ENCODE data around the gene PSMG1. TPM values are rescaled to one million over a fixed set of nuclear protein-coding genes. Genes with fewer than 3 reads are reported as not detected.
"Not testable (repeated sequence)": the region's sequence is repeated elsewhere in the genome, so short reads cannot be mapped to it uniquely, and the experiment has no call there.

PSMG1 gene
- total RNA-seq, 4 donors from 2014 or later = 16.9 to 36.8 (median 25.5) TPM

DNA sequence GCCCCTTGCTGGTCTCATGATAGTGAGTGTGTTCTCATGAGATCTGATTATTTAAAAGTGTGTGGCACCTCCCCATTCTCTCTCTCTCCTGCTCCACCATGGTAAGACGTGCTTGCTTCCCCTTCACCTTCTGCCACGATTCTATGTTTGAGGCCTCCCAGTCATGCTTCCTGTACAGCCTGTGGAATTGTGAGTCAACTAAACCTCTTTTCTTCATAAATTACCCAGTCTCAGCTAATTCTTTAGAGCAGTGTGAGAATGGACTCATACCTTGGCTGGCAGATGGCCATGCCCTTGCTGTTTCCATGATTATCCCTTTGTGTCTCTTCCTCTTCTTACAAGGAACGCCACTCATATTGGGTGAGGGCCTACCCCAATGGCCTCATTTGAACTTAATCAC is 40.3 kb downstream of the PSMG1 start:
- intact Hi-C loops (cut with DNase I; ENCODE audit: low total_unique reads) = loop anchor here (10.0 kb wide), 1 partner anchor 638 kb away; no protein-coding TSS in a partner anchor

DNA sequence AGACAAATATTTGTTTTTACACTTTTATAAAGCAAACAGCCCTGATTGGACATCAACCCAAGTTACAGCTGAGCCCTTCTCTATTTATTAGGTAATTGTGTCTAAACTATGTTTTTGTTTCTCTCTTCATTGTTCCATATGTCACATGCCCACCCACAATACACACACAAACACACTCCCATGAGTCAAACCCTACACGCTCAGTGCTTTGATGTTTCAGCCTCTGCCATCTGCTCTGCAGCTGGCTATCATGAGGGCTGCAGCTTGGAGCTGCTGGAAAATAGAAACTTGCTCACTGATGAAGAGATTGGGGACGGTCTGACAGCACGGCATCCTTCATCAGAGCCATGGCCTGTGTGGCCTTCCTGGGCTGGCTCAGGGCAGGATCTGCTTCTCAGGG is 41.7 kb downstream of the PSMG1 start:
- DNase-seq (ENCODE audit: low spot score in 2 of 2) = no peak
- no peak overlapping the region for H3K4me3 ChIP-seq (ENCODE audit: low read depth, poor library complexity, severe bottlenecking)
- intact Hi-C loops (cut with DNase I; ENCODE audit: low total_unique reads) = loop anchor here (10.0 kb wide), 1 partner anchor 637 kb away; no protein-coding TSS in a partner anchor
- 64 to 74% methylated on average over 3 of the region's 3 CpGs for WGBS, 2 donors
- TF ChIP-seq POLR2A (IDR thresholded peaks at IDR 0.05) = no peak
- TF ChIP-seq, protein P1, sequence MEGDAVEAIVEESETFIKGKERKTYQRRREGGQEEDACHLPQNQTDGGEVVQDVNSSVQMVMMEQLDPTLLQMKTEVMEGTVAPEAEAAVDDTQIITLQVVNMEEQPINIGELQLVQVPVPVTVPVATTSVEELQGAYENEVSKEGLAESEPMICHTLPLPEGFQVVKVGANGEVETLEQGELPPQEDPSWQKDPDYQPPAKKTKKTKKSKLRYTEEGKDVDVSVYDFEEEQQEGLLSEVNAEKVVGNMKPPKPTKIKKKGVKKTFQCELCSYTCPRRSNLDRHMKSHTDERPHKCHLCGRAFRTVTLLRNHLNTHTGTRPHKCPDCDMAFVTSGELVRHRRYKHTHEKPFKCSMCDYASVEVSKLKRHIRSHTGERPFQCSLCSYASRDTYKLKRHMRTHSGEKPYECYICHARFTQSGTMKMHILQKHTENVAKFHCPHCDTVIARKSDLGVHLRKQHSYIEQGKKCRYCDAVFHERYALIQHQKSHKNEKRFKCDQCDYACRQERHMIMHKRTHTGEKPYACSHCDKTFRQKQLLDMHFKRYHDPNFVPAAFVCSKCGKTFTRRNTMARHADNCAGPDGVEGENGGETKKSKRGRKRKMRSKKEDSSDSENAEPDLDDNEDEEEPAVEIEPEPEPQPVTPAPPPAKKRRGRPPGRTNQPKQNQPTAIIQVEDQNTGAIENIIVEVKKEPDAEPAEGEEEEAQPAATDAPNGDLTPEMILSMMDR (IDR thresholded peaks at IDR 0.05) = no peak

More for the DNA sequence above, 40.3 kb downstream of the PSMG1 start:
- no peak for TF ChIP-seq POLR2A (IDR thresholded peaks at IDR 0.05)
- TF ChIP-seq, protein P1 (IDR thresholded peaks at IDR 0.05) = no peak
- no peak for DNase-seq (ENCODE audit: low spot score in 2 of 2)
- 92% methylated on average over 3 of the region's 3 CpGs for WGBS, 2 donors
- H3K4me3 ChIP-seq (ENCODE audit: low read depth, poor library complexity, severe bottlenecking) = no peak overlapping the region

DNA sequence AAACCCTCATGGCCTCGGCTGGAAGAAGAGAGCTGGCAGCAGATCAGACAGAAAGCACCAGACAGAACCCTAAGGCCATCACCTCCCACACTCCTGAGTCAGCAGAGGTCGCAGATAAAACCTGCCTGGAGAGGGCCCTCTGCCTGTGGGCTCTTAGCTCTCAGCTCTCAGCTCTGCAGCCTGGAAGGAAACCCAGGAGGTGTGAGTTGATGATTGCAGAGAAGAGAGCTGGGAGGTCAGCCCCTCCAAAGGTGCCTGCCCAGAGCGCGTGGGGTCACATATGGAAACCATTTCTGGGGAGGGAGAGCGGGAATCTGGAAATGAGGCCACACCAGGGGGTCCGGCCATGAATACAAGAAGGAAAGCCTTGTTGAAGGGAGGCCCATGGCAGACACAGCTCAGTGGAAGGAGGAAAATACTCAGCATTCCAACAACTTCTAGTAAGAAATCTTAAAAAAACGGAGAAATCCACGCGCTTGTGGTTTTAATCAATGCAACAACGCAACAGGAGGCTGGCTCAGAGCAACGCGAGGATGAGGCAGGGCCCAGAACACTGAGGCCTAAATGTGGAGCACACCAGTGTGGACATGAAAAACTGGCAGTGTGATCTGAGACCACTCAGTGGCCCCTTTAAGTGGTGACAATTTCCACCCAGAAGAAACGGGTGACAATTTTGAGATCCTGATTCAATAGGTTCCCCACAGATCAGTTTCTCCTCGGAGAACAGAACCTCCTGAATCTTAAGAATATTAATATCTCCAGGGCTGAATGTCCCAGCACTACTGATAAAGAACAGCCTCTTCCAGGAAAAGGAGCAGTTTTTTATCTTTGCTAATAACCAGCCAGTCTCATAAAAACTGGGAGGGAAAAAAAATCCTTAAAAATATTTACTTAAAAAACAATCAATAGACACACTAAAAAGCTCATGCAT is 45.7 kb downstream of the PSMG1 start:
- TF ChIP-seq, protein P1 (IDR thresholded peaks at IDR 0.05) = no peak
- TF ChIP-seq POLR2A (IDR thresholded peaks at IDR 0.05) = no peak
- intact Hi-C loops (cut with DNase I; ENCODE audit: low total_unique reads) = loop anchor here (5.0 kb wide), 1 partner anchor 405 kb away; no protein-coding TSS in a partner anchor
- H3K4me3 ChIP-seq (ENCODE audit: low read depth, poor library complexity, severe bottlenecking) = no peak overlapping the region
- no peak for DNase-seq (ENCODE audit: low spot score in 2 of 2)
- 50 to 68% methylated on average over 12 to 14 of the region's 14 CpGs for WGBS, 2 donors

DNA sequence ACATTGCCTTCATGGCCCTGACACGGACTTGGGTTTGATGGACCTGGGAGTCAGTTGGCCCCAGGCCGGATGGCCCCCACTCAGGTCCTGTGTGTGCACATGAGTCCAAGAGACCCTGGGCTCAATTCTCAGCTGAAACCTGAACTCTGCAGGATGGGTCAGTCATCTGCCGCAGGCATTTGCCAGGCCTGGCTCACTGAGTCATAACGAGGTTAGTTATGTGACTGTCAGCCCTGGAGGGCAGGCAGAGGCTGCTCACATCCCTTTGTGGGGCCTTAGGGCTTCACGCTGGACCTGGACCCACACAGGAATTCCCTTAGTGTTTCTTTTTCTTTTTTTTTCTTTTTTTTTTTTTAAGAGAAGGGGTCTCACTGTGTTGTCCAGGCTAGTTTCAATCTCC is 46.5 kb downstream of the PSMG1 start:
- 83 to 87% methylated on average over 5 of the region's 5 CpGs for WGBS, 2 donors
- H3K4me3 ChIP-seq (ENCODE audit: low read depth, poor library complexity, severe bottlenecking) = no peak overlapping the region
- TF ChIP-seq, protein P1 (IDR thresholded peaks at IDR 0.05) = no peak
- no peak for TF ChIP-seq POLR2A (IDR thresholded peaks at IDR 0.05)

DNA sequence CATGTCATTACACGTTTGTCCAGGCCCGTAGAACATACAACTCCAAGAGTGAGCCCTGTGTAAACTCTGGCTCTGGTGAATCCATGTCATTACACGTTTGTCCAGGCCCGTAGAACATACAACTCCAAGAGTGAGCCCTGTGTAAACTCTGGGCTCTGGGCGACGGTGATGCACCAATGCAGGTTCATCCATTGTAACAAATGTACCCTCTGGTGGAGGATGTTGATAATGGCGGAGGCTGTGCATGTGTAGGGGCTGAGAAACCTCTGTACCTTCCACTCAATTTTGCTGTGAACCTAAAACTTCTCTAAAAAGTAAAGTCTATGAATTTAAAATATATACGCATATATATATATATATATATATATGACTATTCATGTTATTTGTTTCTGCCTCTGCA is 47.1 kb downstream of the PSMG1 start:
- intact Hi-C loops (cut with DNase I; ENCODE audit: low total_unique reads) = loop anchor here (5.0 kb wide), 1 partner anchor 404 kb away; no protein-coding TSS in a partner anchor
- not testable (repeated sequence) for H3K4me3 ChIP-seq (ENCODE audit: low read depth, poor library complexity, severe bottlenecking)
- 58 to 72% methylated on average over 8 of the region's 8 CpGs for WGBS, 2 donors

More for the DNA sequence above, 46.5 kb downstream of the PSMG1 start:
- DNase-seq (ENCODE audit: low spot score in 2 of 2) = no peak
- intact Hi-C loops (cut with DNase I; ENCODE audit: low total_unique reads) = loop anchor here (5.0 kb wide), 1 partner anchor 404 kb away; no protein-coding TSS in a partner anchor

DNA sequence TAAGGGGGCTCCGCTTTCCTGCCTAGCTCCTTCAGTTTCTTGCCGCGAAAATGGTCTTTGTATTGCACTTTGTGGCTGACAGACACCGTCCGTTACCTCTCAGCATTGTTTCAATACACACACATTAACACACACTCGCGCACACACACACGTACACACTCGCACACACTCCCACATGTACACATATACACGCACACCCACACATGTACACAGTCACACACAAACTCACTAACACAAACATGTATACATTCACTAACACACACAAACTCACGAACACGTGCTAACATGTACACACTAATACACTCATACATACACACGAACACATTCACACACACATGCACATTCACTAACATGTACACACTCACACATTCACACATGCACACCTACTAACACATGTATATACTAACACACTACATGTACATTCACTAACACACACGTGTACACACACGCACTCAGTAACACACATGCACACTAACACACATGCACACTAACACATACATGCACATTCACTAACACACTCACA is 48.9 kb downstream of the PSMG1 start:
- no peak overlapping the region for H3K4me3 ChIP-seq (ENCODE audit: low read depth, poor library complexity, severe bottlenecking)
- TF ChIP-seq, protein P1 (IDR thresholded peaks at IDR 0.05) = no peak
- TF ChIP-seq POLR2A (IDR thresholded peaks at IDR 0.05) = no peak
- 92 to 98% methylated on average over 15 of the region's 15 CpGs for WGBS, 2 donors
- DNase-seq (ENCODE audit: low spot score in 2 of 2) = no peak
- intact Hi-C loops (cut with DNase I; ENCODE audit: low total_unique reads) = loop anchor here (5.0 kb wide), 1 partner anchor 332 kb away; no protein-coding TSS in a partner anchor

More for the DNA sequence above, 47.1 kb downstream of the PSMG1 start:
- not testable (repeated sequence) for DNase-seq (ENCODE audit: low spot score in 2 of 2)

Measured in lower leg skin (tissue), 4 donors.